Suprapubic skin (tissue), 3 donors: ENCODE measurements around the gene TRPC4.

ENCODE experiments used
- EP300 ChIP-seq: sonication (generic); formaldehyde crosslinking; IDR thresholded peaks from one replicate; pipeline ENCODE4 v1.6.1; 2017; ENCODE audit warnings: antibody characterized with exemption
- POLR2A ChIP-seq, 2 donors: fragments of 450-650 bp; IDR thresholded peaks; one replicate each; pipeline ENCODE4 v1.6.1; 2017; ENCODE audit warnings: antibody characterized with exemption in 2 of 2, mild to moderate bottlenecking in 2 of 2, moderate library complexity in 2 of 2
- TF ChIP-seq, protein P1 (sequence below), 2 donors: fragments of 200-600 bp in 1 of 2; fragments of 450-650 bp in 1 of 2; sonication (generic) in 1 of 2; IDR thresholded peaks; one replicate each; pipeline ENCODE4 v1.5.1; 2016 to 2019; ENCODE audit warnings: antibody characterized with exemption in 2 of 2, mild to moderate bottlenecking in 1 of 2, moderate library complexity in 1 of 2

DNA sequence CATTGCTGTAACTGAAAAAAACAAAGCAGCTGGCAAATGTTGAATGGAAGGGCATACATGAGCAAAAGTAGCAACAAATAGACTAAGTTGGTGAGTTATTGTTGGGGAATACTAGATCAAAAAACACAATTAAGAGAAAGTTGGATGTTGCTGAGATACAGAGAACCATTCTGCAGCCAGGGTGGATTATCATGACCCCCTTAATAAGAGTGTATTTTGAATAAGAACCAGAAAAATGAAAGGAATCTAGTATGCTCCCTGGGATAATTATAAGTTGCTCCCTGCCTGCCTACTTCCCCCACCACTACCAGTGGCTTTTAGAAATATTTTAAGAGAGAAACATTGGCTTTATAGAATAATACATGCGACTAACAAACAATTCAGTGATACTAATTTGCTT lies 14.5 kb upstream of the TRPC4 start:
- TF ChIP-seq, protein P1, sequence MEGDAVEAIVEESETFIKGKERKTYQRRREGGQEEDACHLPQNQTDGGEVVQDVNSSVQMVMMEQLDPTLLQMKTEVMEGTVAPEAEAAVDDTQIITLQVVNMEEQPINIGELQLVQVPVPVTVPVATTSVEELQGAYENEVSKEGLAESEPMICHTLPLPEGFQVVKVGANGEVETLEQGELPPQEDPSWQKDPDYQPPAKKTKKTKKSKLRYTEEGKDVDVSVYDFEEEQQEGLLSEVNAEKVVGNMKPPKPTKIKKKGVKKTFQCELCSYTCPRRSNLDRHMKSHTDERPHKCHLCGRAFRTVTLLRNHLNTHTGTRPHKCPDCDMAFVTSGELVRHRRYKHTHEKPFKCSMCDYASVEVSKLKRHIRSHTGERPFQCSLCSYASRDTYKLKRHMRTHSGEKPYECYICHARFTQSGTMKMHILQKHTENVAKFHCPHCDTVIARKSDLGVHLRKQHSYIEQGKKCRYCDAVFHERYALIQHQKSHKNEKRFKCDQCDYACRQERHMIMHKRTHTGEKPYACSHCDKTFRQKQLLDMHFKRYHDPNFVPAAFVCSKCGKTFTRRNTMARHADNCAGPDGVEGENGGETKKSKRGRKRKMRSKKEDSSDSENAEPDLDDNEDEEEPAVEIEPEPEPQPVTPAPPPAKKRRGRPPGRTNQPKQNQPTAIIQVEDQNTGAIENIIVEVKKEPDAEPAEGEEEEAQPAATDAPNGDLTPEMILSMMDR (IDR thresholded peaks at IDR 0.05) = no peak
- no peak for TF ChIP-seq POLR2A (IDR thresholded peaks at IDR 0.05)
- no peak for TF ChIP-seq EP300
